ENCODE data around the gene MAPK9.

The MAPK9 gene

DNA sequence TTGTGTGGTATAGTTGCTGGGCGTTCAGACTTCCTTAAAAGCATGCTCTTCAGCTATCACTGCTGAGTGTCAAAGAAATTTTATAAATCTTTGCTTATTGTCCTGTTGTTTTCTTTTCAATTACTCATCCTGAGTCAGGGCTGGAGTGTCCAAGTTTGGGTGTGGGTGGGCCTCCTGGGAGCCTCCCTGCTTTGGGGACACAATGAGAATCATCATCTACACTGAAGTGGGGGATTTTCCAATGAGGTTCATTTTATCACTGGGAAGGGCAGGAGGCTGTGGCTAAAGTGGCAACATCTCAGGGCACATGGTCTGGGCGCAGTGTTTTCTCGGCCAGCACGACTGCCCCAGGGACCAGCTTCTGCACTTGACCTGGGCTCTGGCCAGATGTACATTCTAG is 41.8 kb upstream of the MAPK9 start:
- H3K4me1 ChIP-seq (ENCODE audit: control insufficient read depth in 1 of 2, insufficient read depth in 2 of 2, low read length in 2 of 2) = peaks cover 0 to 3% of the 10 kb centered on the region in 2 donors
- no peak overlapping the region for H3K9ac ChIP-seq (ENCODE audit: low read depth in 1 of 2, low read length in 2 of 2)
- no peaks in the 10 kb centered on the region for H3K36me3 ChIP-seq (ENCODE audit: control insufficient read depth in 1 of 2, insufficient read depth in 2 of 2, low read length in 2 of 2)
- H3K27ac ChIP-seq (ENCODE audit: low read depth, low read length) = no peak overlapping the region
- H3K9me3 ChIP-seq (ENCODE audit: control insufficient read depth in 1 of 2, low read length in 2 of 2) = no peaks in the 10 kb centered on the region
- H3K4me3 ChIP-seq (ENCODE audit: low read depth in 1 of 2, low read length in 2 of 2) = no peak overlapping the region
- peaks cover 0 to 14% of the 10 kb centered on the region in 2 donors for H3K27me3 ChIP-seq (ENCODE audit: control insufficient read depth in 1 of 2, insufficient read depth in 2 of 2, low read length in 2 of 2)

DNA sequence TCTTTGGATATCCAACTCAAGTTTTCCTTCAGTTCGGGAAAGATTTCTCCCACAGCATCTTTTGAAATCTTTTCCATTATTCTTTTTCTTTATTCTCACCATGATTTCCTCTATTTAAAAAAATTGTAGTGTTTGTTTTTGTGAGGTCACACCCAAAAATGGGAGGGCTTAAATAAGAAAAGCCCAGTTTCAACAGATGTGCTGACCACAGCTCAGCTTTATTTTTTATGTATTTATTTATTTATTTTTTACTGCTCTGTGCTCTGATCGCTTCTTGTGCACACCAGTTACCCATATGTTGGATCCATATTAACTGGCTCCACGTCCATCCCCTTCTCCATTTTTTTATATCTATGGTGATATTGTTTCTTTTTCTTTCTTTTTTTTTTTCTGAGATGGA is 41.0 kb upstream of the MAPK9 start:
- H3K27me3 ChIP-seq (ENCODE audit: control insufficient read depth in 1 of 2, insufficient read depth in 2 of 2, low read length in 2 of 2) = peaks cover 0 to 14% of the 10 kb centered on the region in 2 donors
- H3K27ac ChIP-seq (ENCODE audit: low read depth, low read length) = no peak overlapping the region
- no peak overlapping the region for H3K4me3 ChIP-seq (ENCODE audit: low read depth in 1 of 2, low read length in 2 of 2)
- H3K4me1 ChIP-seq (ENCODE audit: control insufficient read depth in 1 of 2, insufficient read depth in 2 of 2, low read length in 2 of 2) = peaks cover 0 to 3% of the 10 kb centered on the region in 2 donors
- H3K9me3 ChIP-seq (ENCODE audit: control insufficient read depth in 1 of 2, low read length in 2 of 2) = no peaks in the 10 kb centered on the region
- H3K36me3 ChIP-seq (ENCODE audit: control insufficient read depth in 1 of 2, insufficient read depth in 2 of 2, low read length in 2 of 2) = no peaks in the 10 kb centered on the region
- H3K9ac ChIP-seq (ENCODE audit: low read depth in 1 of 2, low read length in 2 of 2) = no peak overlapping the region

DNA sequence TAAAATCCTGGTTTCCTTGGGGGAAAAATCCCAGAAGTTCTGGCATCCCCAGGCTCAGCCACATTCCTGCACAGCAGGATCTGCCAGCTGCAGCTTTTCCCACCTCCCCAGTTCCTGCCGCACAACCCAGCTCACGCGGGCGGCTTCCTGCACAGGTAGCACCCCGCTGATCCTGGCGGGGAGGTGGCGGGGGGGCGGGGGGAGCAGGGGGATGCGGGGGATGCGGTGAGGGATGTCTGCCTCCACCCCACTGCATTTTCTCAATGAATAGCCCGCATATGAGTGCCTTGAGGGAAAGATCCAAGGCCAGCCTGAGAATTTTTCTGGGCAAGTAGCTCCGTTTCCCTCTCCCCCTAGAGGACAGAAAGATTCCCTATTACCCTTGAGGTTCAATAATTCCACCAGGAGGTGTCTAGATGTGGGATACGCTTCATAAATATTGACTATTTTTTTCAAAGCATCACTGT is 40.2 kb upstream of the MAPK9 start:
- peaks cover 0 to 3% of the 10 kb centered on the region in 2 donors for H3K4me1 ChIP-seq (ENCODE audit: control insufficient read depth in 1 of 2, insufficient read depth in 2 of 2, low read length in 2 of 2)
- H3K36me3 ChIP-seq (ENCODE audit: control insufficient read depth in 1 of 2, insufficient read depth in 2 of 2, low read length in 2 of 2) = no peaks in the 10 kb centered on the region
- no peak overlapping the region for H3K27ac ChIP-seq (ENCODE audit: low read depth, low read length)
- no peak overlapping the region for H3K4me3 ChIP-seq (ENCODE audit: low read depth in 1 of 2, low read length in 2 of 2)
- H3K27me3 ChIP-seq (ENCODE audit: control insufficient read depth in 1 of 2, insufficient read depth in 2 of 2, low read length in 2 of 2) = peaks cover 0 to 14% of the 10 kb centered on the region in 2 donors
- no peaks in the 10 kb centered on the region for H3K9me3 ChIP-seq (ENCODE audit: control insufficient read depth in 1 of 2, low read length in 2 of 2)
- no peak overlapping the region for H3K9ac ChIP-seq (ENCODE audit: low read depth in 1 of 2, low read length in 2 of 2)

DNA sequence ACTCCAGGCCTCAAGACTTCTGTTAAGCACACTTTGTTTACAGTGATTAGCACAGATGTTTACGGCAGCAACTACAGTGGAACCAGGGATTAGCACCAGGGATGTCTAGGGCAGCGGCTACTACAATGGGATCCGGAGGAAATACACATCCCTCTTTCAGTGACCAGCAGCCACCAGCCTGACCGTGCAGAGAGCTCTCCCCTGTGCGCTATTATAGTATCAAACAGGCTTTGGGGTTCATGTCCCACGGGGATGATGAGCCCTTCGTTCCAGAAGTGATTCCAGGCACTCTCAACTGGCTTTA is 39.7 kb upstream of the MAPK9 start:
- Histone ChIP-seq H3K36me3 (ENCODE audit: control insufficient read depth in 1 of 2, insufficient read depth in 2 of 2, low read length in 2 of 2) (no peaks in the 10 kb centered on the region), H3K4me1 (ENCODE audit: control insufficient read depth in 1 of 2, insufficient read depth in 2 of 2, low read length in 2 of 2) (peaks cover 0 to 3% of the 10 kb centered on the region in 2 donors), H3K27ac (ENCODE audit: low read depth, low read length) (no peak overlapping the region), H3K9ac (ENCODE audit: low read depth in 1 of 2, low read length in 2 of 2) (no peak overlapping the region), H3K9me3 (ENCODE audit: control insufficient read depth in 1 of 2, low read length in 2 of 2) (no peaks in the 10 kb centered on the region), H3K27me3 (ENCODE audit: control insufficient read depth in 1 of 2, insufficient read depth in 2 of 2, low read length in 2 of 2) (peaks cover 0 to 14% of the 10 kb centered on the region in 2 donors), H3K4me3 (ENCODE audit: low read depth in 1 of 2, low read length in 2 of 2) (no peak overlapping the region)

DNA sequence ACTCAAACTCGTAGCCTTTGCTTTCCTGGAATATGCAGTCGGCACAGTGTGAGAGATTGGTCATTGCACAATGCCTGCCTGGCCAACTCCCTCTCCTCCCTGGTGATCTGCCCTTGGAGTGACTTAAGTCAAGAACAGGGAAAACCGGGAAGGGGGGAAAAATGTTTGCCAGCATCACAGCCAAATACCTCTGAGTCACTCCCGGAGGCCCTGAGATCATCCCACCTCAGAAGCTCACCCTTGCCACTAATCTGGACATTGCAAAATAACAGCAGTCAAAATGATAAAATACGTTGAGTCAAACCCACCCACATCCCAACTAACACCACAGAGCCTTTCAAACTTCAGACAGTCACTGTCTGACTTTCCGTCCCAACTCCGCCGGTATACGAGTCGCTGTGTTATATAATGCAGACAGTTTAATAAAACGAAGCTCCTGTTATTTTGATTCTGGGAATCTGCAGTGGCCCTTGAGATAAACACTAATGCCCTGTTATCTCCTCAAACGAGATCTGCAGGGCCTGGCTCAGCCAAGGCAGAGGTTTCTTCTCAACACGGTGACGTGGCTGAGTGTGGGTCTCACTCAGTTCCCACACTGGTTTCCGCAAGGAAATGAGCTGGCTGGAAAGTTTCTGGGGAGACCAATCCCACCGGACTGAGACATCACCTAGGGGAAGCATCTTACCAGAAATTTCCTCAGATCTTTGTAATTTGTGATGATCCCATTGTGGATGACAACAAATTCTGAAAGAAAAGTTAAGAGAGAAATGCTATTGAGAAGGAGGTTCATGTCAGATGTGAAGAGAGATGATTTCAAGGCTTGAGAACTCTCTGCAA is 39.1 kb upstream of the MAPK9 start:
- no peak overlapping the region for H3K27ac ChIP-seq (ENCODE audit: low read depth, low read length)
- H3K9ac ChIP-seq (ENCODE audit: low read depth in 1 of 2, low read length in 2 of 2) = no peak overlapping the region
- H3K27me3 ChIP-seq (ENCODE audit: control insufficient read depth in 1 of 2, insufficient read depth in 2 of 2, low read length in 2 of 2) = peaks cover 0 to 14% of the 10 kb centered on the region in 2 donors
- H3K36me3 ChIP-seq (ENCODE audit: control insufficient read depth in 1 of 2, insufficient read depth in 2 of 2, low read length in 2 of 2) = no peaks in the 10 kb centered on the region
- H3K4me1 ChIP-seq (ENCODE audit: control insufficient read depth in 1 of 2, insufficient read depth in 2 of 2, low read length in 2 of 2) = peaks cover 0 to 3% of the 10 kb centered on the region in 2 donors
- H3K4me3 ChIP-seq (ENCODE audit: low read depth in 1 of 2, low read length in 2 of 2) = no peak overlapping the region
- H3K9me3 ChIP-seq (ENCODE audit: control insufficient read depth in 1 of 2, low read length in 2 of 2) = no peaks in the 10 kb centered on the region

DNA sequence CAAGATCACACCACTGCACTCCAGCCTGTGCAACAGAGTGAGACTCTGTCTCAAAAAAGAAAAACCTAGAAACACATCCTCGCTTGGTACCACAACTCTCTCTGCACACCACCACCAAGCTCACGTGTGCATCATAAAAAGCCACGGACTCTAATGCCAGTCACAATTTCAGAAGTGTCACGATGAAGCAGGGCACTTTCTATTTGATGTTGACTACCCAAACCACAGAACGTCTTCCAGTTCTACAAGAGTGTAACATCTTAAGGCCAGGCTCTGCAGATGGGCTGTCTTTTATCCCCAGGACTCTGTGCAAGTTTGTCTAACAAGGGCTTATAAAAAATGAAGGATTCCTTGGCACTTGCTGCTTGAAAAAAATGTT is 38.4 kb upstream of the MAPK9 start:
- no peak overlapping the region for H3K4me3 ChIP-seq (ENCODE audit: low read depth in 1 of 2, low read length in 2 of 2)
- H3K27me3 ChIP-seq (ENCODE audit: control insufficient read depth in 1 of 2, insufficient read depth in 2 of 2, low read length in 2 of 2) = peaks cover 0 to 14% of the 10 kb centered on the region in 2 donors
- H3K9me3 ChIP-seq (ENCODE audit: control insufficient read depth in 1 of 2, low read length in 2 of 2) = no peaks in the 10 kb centered on the region
- H3K27ac ChIP-seq (ENCODE audit: low read depth, low read length) = no peak overlapping the region
- H3K36me3 ChIP-seq (ENCODE audit: control insufficient read depth in 1 of 2, insufficient read depth in 2 of 2, low read length in 2 of 2) = no peaks in the 10 kb centered on the region
- peaks cover 0 to 3% of the 10 kb centered on the region in 2 donors for H3K4me1 ChIP-seq (ENCODE audit: control insufficient read depth in 1 of 2, insufficient read depth in 2 of 2, low read length in 2 of 2)
- H3K9ac ChIP-seq (ENCODE audit: low read depth in 1 of 2, low read length in 2 of 2) = no peak overlapping the region

DNA sequence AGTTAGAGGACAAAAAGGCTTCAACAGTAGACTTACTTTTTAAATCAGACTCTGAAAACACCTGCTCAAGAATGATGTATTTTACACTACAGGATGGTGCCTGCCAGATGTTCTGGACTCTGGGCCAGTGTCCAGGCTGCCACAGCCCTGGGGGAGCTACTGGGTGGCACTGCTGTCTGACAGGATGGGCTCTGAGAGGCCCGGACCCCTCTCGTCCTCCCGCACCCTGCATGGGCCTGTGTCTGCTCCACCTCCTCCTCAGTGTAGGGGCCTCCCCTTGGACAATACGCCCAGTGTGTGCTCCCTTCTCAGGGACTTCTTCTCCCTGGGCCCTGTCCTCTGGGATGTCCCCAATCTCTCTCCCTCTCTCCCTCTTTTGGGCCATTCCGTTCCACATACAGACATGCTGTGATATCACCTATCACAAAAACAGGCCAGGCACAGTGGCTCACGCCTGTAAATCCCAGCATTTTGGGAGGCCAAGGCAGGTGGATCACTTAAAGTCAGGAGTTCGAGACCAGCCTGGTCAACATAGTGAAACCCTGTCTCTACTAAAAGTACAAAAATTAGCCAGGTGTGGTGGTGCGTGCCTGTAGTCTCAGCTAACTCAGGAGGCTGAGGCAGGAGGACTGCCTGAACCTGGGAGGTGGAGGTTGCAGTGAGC is 37.9 kb upstream of the MAPK9 start:
- Histone ChIP-seq H3K9ac (ENCODE audit: low read depth in 1 of 2, low read length in 2 of 2) (no peak overlapping the region), H3K27ac (ENCODE audit: low read depth, low read length) (no peak overlapping the region), H3K4me3 (ENCODE audit: low read depth in 1 of 2, low read length in 2 of 2) (no peak overlapping the region), H3K27me3 (ENCODE audit: control insufficient read depth in 1 of 2, insufficient read depth in 2 of 2, low read length in 2 of 2) (peaks cover 0 to 14% of the 10 kb centered on the region in 2 donors), H3K36me3 (ENCODE audit: control insufficient read depth in 1 of 2, insufficient read depth in 2 of 2, low read length in 2 of 2) (no peaks in the 10 kb centered on the region), H3K9me3 (ENCODE audit: control insufficient read depth in 1 of 2, low read length in 2 of 2) (no peaks in the 10 kb centered on the region), H3K4me1 (ENCODE audit: control insufficient read depth in 1 of 2, insufficient read depth in 2 of 2, low read length in 2 of 2) (peaks cover 0 to 3% of the 10 kb centered on the region in 2 donors)

DNA sequence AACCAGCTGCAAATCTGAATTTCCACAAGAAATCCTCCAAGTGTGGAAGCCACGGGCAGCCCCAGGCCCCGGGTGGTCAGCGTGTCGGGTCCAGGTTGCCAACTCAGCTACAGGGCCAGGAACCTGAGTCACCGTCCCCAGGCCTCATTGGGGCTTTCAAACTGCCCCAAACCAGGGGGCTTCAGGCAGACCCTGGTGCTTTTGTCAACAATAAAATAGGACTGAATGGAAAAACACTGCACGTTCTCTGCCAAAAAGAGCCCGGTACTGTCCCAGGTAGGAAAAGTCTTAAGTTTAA is 37.2 kb upstream of the MAPK9 start:
- Histone ChIP-seq H3K27me3 (ENCODE audit: control insufficient read depth in 1 of 2, insufficient read depth in 2 of 2, low read length in 2 of 2) (peaks cover 0 to 14% of the 10 kb centered on the region in 2 donors), H3K36me3 (ENCODE audit: control insufficient read depth in 1 of 2, insufficient read depth in 2 of 2, low read length in 2 of 2) (no peaks in the 10 kb centered on the region), H3K27ac (ENCODE audit: low read depth, low read length) (no peak overlapping the region), H3K4me3 (ENCODE audit: low read depth in 1 of 2, low read length in 2 of 2) (no peak overlapping the region), H3K9me3 (ENCODE audit: control insufficient read depth in 1 of 2, low read length in 2 of 2) (no peaks in the 10 kb centered on the region), H3K9ac (ENCODE audit: low read depth in 1 of 2, low read length in 2 of 2) (no peak overlapping the region), H3K4me1 (ENCODE audit: control insufficient read depth in 1 of 2, insufficient read depth in 2 of 2, low read length in 2 of 2) (peaks cover 0 to 3% of the 10 kb centered on the region in 2 donors)

DNA sequence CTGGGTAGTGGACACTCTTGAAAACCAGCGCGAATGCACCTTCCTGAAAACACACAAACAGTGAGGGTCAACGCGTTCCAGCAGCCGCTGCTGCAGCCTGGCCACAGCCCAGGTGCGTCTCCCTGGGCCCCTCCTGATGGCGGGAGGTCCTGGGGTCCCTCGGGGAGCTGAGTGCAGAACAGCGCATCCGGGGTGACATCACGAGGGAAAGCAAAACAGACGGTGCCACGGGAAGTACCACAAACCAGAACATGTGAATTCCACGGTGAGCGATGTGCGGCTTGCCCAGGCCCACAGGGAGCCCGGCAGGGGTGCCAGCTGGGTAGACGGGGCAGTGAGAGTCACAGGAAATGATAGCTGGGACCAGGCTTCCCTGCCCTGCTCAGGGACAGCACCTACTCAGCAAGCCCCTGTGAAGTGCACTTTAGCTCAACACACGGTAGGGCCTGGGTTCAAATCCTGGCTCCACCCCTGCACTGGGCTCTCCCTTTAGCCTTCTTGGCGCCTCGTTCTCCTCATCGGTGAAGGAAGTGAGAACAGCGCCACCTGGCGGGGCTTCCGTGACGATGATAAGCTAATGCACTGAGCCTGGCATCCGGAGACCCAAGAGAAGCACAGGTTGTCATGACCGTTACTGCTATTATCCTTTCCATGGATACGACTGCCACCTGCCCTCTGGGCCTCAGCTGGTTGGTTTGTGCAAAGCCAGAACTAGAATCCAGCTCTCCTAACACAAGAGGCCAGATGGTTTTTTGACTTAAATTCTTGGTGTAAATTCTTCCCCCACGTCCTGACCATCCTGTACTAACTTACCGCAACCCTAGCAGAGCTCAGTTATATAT is 36.6 kb upstream of the MAPK9 start:
- no peak overlapping the region for H3K9ac ChIP-seq (ENCODE audit: low read depth in 1 of 2, low read length in 2 of 2)
- H3K27ac ChIP-seq (ENCODE audit: low read depth, low read length) = no peak overlapping the region
- no peaks in the 10 kb centered on the region for H3K9me3 ChIP-seq (ENCODE audit: control insufficient read depth in 1 of 2, low read length in 2 of 2)
- no peak overlapping the region for H3K4me3 ChIP-seq (ENCODE audit: low read depth in 1 of 2, low read length in 2 of 2)
- peaks cover 0 to 3% of the 10 kb centered on the region in 2 donors for H3K4me1 ChIP-seq (ENCODE audit: control insufficient read depth in 1 of 2, insufficient read depth in 2 of 2, low read length in 2 of 2)
- H3K27me3 ChIP-seq (ENCODE audit: control insufficient read depth in 1 of 2, insufficient read depth in 2 of 2, low read length in 2 of 2) = peaks cover 0 to 14% of the 10 kb centered on the region in 2 donors
- no peaks in the 10 kb centered on the region for H3K36me3 ChIP-seq (ENCODE audit: control insufficient read depth in 1 of 2, insufficient read depth in 2 of 2, low read length in 2 of 2)
